GM10847 (cell line): Measurements from ENCODE around the gene FICD.

Experiments used
- POLR2A ChIP-seq: IDR thresholded peaks from 2 replicates; pipeline ENCODE4 v1.6.1; 2011; ENCODE audit not compliant: insufficient read length; ENCODE audit errors: extremely low read depth

The FICD gene

DNA sequence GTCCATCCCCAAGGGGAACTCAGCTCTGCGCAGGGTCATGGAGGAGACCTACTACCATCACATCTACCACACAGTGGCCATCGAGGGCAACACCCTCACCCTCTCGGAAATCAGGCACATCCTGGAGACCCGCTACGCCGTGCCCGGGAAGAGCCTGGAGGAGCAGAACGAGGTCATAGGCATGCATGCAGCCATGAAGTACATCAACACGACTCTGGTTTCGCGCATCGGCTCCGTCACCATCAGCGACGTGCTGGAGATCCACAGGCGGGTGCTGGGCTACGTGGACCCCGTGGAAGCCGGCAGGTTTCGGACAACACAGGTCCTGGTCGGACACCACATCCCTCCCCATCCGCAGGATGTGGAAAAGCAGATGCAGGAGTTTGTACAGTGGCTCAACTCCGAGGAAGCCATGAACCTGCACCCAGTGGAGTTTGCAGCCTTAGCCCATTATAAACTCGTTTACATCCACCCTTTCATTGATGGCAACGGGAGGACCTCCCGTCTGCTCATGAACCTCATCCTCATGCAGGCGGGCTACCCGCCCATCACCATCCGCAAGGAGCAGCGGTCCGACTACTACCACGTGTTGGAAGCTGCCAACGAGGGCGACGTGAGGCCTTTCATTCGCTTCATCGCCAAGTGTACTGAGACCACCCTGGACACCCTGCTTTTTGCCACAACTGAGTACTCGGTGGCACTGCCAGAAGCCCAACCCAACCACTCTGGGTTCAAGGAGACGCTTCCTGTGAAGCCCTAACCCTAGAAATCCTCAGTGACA, 3.8 kb downstream of the FICD start:
- TF ChIP-seq POLR2A: no peak

DNA sequence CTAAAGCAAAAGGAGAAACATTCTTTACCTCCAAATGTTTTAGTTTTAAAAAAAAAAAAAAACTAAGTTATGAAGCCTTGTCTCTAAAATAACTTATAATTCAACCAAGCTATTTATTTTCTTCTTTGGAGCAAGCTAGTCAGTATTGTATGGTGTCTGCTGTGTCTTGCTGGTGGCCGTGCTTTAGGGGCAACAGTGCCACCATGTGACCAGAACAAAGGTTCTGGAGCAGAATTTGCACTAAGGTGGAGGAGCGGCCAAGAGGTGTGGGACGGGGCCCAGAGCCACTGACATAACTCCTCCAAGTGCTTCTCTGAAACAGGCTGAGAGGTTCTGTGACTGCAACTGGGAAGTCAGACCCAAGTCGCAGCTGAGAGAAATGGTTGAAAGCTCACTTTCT, 4.5 kb downstream of the FICD start:
- no peak for TF ChIP-seq POLR2A

GRCh38 chr12:108523365-108523764, 8.3 kb downstream of the FICD start:
- TF ChIP-seq POLR2A: no peak

- TF ChIP-seq POLR2A: no peak
Measured at GRCh38 chr12:108525681-108526080, 10.6 kb downstream of the FICD start.

DNA sequence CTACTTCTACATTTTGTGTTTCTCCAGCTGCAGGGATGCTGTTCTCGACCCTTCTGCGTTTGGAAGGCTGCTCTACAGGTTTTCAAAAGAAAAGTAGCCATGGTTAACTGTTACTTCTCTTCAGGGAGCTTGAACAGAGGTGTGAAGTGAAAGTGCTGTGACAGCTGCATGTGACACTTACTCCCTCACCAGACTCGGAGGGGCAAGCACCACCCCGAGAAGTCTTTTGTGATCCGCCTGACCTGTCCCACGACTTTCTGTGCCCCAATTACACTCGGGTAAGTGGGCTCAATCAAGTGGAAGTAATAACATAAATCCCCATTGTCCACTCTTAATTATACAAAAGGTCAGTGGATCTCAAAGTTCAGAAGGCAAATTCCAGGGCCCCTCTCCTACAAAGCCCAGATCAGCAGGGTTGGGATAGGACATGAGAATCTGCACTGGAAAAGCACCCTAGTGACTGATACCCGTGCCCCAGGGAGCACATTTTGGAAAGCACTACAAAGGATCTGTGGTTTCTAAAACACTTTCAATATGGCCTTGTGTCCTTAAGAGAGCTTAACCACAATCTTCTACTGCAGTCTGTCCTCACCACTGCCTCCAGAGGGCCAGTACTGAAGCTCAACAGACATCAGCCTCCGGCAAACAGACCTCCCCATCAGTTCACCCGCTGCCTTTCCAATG, 11.5 kb downstream of the FICD start:
- no peak for TF ChIP-seq POLR2A

GRCh38 chr12:108527166-108527496, 12.1 kb downstream of the FICD start:
- TF ChIP-seq POLR2A: no peak

DNA sequence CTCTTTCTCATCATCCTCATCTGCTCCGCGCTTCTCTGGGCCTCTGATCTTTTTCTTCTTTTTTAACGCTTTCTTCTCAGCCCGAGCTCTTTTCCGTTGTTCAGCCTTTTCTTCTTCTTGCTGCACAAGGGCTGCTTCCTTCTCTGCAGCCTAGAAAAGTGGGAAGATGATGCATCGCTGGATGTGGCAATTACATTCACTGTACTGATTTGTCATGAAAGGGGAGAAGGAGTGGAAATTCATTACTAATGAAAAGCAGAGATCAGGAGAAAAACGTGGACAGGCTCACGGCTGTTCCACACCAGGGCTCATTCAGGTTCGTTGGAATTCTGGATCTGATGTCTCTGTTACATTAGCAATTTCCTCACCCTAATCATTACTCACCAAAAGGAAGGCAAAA, 15.1 kb downstream of the FICD start:
- no peak for TF ChIP-seq POLR2A

DNA sequence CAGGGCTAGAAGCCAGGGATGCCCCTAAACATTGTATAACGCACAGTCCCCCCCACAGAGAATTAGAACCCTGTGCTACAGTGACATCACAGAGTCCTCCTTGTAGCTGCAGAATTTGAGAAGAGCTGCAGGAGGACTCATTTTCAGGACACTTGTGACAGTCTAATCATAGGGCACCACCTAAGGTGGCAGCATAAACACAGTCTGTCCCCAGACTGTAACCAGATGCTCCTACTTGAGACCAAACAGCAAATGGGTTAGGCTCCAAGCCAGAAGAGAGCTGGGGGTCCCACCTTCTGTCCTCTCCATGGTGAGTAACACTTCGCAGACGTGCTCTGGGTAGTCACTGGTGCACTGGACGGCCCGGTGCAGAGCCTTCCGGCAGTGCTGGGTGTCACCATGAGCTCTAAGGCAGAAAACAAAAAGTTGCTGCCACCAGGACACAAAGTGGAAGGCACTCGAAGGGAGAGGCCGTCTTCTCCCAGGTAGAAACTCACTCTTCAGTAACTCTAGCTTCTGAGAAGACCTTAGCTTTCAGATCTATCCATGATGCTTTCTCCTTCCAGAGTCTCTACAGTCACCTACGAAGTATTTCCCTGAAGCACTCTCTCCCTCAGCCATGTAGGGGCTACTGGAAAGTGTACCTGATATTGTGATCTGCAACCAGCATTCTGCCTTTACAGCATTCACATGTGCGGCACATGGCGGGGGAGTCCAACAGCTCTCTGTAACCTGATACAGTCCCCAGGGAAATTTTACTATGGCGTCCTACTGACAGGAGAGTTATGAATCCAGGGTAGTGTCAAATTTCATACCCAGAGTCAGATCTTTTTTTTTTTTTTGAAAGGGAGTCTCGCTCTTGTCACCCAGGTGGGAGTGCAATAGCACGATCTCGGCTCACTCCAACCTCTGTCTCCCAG, 17.1 kb downstream of the FICD start:
- TF ChIP-seq POLR2A: no peak

DNA sequence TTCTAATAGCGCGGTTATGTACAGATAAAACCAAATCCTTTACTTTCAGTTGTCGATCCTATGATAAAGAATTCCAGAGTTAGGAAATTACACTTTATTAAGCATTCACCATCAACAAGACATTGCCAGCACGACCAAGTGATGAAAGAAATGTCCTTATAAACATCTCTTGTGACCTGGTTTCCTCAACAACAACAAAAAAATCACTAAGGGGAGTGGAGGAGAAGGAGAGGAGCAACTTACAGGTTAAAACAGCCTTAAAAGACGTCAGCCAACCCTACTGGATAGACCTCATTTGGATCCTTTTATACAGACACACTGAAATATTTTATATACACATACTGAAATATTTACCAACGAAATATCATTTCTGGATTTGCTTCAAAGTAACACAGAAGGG, 23.1 kb downstream of the FICD start:
- TF ChIP-seq POLR2A: no peak

- no peak for TF ChIP-seq POLR2A
Measured at GRCh38 chr12:108538616-108539195, 23.6 kb downstream of the FICD start.

DNA sequence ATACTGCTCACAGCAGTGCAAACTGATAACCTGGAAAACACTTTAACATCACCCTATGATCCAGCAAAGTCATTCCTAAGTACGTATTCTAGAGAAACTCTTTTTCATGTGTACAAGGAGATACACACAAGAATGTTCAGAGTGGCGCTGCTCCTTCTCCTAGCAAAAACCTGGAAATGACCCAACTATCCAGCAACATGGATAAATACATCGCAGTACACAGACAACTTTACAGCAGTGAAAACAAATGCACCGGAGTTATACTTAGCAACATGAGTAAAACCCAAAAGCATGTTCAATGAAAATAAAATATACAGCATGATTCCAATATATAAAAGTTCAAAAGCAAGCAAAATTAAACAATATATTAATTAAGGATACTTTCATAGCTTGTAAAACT, 27.2 kb downstream of the FICD start:
- TF ChIP-seq POLR2A: no peak

DNA sequence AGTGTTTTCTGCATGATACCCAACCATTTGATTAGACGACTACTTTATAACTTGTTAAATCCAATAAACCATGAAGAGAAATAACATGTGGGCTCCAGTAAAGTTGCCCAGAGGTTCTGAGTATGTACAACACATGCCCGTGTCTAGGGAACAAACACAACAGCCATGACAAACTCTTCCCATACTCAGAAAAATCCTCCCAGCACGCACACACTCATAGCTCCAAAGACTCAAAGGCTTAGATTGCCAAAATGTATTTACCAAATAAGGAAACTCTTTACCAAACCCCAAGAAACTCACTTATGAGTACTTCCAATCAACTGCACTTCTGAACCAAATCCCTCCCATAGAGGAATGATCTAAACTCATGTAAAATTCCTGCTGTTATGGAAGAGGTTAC, 28.6 kb downstream of the FICD start:
- no peak for TF ChIP-seq POLR2A

DNA sequence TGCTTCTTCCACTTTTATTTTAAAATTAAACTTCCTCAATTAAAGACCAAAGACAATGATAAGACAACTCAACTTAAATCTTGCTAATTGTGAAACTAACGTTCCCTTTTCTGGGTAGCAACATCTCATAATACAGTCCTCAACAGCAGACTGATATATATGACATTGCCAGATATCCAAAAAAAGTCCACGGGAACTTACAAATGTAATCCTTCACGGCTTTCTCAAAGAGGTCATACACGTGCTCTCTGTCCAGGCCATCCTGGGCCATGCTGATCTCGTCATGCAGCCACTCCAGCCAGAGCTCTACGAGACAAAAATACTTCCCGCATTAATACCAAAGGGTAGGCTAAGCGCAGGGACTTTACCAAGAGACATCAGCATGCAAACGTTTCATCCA, 32.6 kb downstream of the FICD start:
- TF ChIP-seq POLR2A: no peak

DNA sequence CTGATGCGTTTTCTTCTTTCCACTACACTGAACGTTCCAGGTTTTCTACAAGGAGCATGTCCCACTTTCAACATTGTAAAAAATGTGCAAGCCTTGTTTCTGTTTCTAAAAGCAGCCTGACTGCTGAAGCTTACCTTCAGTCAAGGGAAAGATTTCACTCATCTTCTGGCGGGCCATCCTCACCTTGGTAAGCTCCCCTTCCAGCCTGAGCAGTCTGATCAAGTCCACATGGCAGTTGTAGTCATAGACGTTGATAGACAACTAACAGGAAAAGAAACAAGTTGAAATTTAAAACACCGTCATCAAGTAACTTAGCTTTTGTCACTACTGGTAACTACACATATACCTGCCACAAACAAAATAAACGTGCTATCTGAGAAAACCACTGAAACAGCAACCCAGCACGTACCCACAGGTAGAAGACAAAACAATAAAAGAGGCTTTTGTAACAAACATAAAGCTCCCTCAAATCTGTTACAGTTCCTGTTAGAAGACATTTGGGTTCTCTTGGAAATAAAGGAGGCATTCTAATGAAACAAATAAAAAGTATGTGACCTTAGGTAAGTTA, 34.0 kb downstream of the FICD start:
- TF ChIP-seq POLR2A: no peak

- TF ChIP-seq POLR2A: no peak
Measured at GRCh38 chr12:108551535-108551934, 36.5 kb downstream of the FICD start.
